GM20431 (cell line): ENCODE measurements around the gene MIB2.

Experiments
- in situ Hi-C: fragments of 300-500 bp; cut with MseI, MboI; formaldehyde crosslinking; loops from one replicate; pipeline ENCODE4 v1.15.0; 2020; ENCODE audit warnings: low sequenced_read_pairs; ENCODE audit not compliant: unreplicated experiment

The MIB2 gene

GRCh38 chr1:1612104-1612400 lies 3.2 kb upstream of the MIB2 start:
- in situ Hi-C loops: no loop called here

DNA sequence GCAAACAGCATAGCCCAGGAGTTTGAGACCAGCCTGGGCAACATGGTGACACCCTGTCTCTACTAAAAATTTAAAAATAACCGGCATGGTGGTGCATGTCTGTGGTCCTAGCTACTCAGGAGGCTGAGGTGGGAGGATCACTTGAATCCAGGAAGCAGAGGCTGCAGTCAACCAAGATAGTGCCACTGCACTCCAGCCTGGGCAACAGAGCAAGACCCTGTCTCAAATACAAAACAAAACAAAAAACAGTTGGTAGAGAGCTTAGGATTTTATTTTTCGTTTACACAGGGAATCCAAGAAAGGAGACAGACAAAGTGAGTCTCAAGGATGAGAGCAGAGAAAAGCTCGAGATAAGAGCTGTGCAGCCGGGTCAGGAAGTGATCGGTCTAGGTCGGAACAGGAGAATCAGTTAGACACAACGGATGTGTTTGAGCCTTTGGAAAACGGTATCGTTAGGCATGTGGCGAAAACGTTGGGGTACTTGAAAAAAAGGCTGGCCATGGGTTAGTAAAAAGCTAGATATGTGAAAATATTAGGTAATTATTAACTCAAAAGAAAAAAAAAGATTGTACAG lies 1.7 kb upstream of the MIB2 start:
- in situ Hi-C loops: no loop called here

DNA sequence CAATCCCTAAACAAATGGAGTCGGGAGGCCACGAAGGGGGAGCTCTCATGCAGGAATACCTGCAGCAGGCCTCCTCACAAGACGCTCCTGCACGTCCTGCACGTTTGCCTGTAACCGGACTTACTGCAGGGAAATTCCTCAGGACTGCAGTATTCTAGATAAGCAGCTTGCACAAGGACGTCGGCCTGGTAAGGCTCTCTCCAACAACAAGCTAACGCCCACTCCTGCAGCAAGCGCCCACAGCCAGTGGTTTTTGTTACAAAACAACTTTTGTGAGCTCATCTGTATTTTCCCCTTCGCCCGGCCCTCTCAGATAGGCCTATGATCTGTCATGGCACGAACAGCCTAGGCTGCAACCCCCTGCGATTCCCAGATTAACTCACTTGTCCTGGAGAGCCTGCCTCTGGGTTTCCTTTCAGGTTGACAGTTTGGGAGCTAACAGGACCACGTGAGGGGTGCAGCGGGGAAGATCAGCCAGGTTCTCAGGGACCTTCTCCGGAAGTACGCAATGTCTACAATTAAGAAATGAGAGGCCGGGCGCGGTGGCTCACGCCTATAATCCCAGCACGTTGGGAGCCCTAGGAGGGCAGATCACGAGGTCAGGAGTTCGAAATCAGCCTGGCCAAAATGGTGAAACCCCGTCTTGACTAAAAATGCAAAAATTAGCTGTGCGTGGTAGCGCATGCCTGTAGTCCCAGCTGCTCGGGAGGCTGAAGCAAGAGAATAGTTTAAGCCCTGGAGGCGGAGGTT lies 921 bp upstream of the MIB2 start:
- in situ Hi-C loops: no loop called here

DNA sequence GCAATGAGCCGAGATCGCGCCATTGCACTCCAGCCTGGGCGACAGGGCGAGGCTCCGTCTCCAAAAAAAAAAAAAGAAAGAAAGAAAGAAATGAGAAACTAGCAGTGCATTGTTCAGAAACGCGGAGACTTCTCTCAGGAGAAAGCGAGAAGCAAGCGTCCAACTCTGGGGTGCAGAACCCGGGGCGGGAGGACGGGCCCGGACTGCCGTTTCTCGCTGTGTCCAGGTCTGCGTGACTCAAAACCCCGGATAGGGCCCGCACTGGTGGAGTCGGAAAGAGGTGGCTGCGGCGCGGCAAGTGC lies 395 bp upstream of the MIB2 start:
- in situ Hi-C loops: no loop called here

- in situ Hi-C loops: no loop called here
Observed at GRCh38 chr1:1616045-1616790, 918 bp downstream of the MIB2 start.

DNA sequence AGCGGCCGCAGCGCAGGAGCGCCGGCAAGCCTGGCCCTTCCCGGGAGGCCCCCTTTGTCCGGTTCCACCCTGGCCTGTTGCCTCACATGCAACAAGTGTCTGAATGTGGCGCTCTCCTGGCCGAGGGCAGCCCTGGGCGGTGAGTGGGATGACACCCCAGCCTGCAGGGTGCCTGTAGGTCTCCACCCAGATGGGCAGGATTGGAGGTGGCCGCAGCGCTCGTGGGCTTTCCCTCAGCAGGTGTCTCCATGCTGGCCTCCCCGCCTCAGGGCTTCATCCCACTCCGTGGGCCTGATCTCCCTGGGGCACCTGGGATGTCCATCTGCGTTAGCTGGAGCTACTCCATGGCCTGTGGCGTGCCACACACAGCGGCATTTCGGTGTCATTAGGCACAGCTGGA lies 1.5 kb downstream of the MIB2 start:
- in situ Hi-C loops: no loop called here

GRCh38 chr1:1617516-1617915 lies 2.2 kb downstream of the MIB2 start:
- in situ Hi-C loops: no loop called here

- in situ Hi-C loops: no loop called here
Observed at GRCh38 chr1:1617925-1618324, 2.6 kb downstream of the MIB2 start.

DNA sequence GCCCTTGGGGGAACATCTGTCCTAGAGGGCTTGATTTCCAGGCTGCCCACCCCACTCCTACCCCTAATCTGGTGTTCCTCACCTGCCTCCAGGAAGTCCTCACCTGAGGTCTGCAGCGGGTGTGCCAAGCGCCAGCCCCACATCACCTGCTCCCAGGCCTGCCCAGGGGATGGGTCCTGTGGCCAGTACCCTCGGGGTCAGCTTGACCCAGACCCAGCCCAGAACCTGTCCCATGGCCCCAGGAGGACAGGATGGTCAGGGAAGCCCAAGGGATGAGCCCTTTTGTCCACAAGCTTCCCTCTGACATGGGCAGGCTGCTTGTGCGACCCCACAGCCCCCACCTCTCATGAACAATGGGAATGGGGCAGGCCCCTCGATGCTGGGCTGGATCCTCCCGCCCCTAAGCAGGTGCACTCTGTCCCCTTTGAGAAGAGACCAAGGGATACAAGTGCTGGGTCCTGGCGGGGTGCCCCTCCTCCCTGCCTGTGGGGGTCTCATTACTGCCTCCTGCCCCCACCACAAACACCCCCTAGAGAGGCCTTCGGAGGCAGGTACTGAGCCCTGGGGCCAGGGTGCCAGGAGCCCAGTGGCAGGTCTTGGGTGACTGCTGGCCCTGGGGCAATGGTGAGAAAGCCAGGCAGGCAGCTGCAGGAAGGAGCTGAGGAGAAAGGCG lies 3.2 kb downstream of the MIB2 start:
- in situ Hi-C loops: no loop called here

DNA sequence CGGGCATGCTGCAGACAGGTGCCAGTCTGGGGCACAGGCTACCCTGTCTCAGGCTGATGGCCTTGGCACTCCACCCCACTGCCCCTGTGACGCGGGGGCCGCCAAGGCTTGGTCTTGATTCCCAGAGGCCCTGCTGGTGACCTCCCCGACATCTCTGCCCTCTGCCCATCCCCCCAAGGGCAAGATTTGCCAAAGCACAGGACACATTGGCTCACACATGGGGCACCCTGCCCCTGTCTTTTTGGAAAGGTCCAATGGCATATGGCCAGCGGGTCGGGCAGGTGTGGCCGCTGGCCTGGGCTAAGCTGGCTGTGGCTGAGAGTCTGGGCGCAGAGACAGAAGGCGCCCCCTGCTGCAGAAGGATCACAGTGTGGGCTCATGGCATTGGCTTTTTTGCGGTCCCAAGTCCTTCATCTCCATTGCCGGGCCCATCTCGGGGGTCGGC lies 4.6 kb downstream of the MIB2 start:
- in situ Hi-C loops: no loop called here

GRCh38 chr1:1620433-1621139 lies 5.3 kb downstream of the MIB2 start:
- in situ Hi-C loops: no loop called here

GRCh38 chr1:1621173-1622009 lies 6.1 kb downstream of the MIB2 start:
- in situ Hi-C loops: no loop called here

GRCh38 chr1:1622010-1622787 lies 6.9 kb downstream of the MIB2 start:
- in situ Hi-C loops: no loop called here

DNA sequence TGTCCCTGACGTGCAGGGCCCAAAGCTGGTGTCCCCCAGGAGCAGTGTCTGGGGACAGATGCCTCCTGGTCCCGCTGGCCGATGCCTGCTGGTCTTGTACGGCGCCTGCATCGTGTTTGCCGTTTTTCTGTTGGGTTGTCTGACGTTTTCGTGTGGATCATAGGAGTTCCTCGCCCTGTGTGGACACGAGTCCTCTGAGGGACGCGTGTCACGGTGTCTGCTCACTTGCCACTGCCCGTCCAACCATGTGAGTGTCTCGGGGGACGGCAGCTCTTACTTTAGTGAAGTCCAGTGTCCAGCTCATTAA lies 7.4 kb downstream of the MIB2 start:
- in situ Hi-C loops: no loop called here

DNA sequence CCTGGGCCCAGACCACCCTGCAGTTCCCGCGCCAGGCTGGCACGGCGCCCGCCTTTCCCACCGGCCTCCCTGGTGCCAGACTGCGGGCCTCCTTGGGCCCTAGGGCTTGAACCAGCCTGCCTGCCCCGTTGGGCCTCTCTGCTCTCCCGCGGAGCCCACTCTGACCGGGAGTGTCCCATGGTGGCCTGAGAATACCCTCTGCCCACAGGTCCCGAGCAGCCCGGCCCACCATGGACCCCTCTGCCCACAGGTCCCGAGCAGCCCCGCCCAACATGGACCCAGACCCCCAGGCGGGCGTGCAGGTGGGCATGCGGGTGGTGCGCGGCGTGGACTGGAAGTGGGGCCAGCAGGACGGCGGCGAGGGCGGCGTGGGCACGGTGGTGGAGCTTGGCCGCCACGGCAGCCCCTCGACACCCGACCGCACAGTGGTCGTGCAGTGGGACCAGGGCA lies 7.9 kb downstream of the MIB2 start:
- in situ Hi-C loops: no loop called here

DNA sequence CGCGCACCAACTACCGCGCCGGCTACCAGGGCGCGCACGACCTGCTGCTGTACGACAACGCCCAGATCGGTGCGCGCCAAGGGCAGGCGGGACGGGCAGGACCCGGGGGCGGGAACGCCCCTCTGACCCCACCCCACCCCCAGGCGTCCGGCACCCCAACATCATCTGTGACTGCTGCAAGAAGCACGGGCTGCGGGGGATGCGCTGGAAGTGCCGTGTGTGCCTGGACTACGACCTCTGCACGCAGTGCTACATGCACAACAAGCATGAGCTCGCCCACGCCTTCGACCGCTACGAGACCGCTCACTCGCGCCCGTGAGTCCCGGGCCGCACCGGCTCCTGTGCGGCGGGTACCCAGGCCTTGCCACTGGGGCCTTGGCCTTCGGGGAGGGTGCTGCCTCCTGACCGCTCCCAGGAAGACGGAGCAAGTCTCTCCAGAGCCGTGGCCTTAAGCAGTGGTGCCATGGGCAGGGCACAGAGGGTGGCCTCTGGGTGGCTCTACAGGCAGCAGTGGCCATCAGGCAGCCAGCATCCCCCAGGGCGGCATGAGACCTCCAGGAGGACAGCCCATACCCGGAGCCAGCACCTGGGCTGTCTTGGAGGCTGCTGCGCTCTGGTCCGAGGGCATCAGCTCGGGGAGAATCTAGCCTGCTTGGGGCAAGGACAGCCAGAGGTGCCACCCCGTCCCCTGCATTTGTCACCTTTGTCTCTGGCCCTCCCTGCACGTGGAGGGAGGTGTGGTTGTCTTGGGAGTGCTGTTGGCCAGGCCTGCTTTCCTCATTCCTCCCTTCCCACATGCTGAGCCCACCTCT lies 8.5 kb downstream of the MIB2 start:
- in situ Hi-C loops: no loop called here

- in situ Hi-C loops: no loop called here
Observed at GRCh38 chr1:1624443-1625403, 9.4 kb downstream of the MIB2 start.
